Gastroesophageal sphincter (tissue), 4 donors: ENCODE measurements around the gene MTTP. TPM values are rescaled to one million over a fixed set of nuclear protein-coding genes. Genes with fewer than 3 reads are reported as not detected.
A peak's percentile ranks its signal among the peaks of the same experiment; 100 is the strongest.
"Not testable (repeated sequence)": the region's sequence is repeated elsewhere in the genome, so short reads cannot be mapped to it uniquely, and the experiment has no call there.

Experiments
- ATAC-seq: fragments of 150-250 bp; one replicate; pipeline ENCODE4 v1.9.1; 2016; ENCODE audit warnings: mild to moderate bottlenecking, moderate library complexity
- H3K27ac ChIP-seq, 4 donors: fragments of 200-600 bp; sonication (generic) in 3 of 4; 1 replicate in 3 of 4; 2 replicates in 1 of 4; pipeline ENCODE4 v1.5.1; 2016 to 2019
- H3K27me3 ChIP-seq: fragments of 200-600 bp; sonication (generic); one replicate; pipeline ENCODE4 v1.5.1; 2019
- H3K36me3 ChIP-seq, 2 donors: fragments of 200-600 bp; sonication (generic); one replicate each; pipeline ENCODE4 v1.5.1; 2019; ENCODE audit warnings: control low read depth in 1 of 2
- H3K4me1 ChIP-seq, 3 donors: fragments of 200-600 bp; sonication (generic); 1 replicate in 2 of 3; 2 replicates in 1 of 3; pipeline ENCODE4 v1.5.1; 2016 to 2019; ENCODE audit warnings: control low read depth in 2 of 3
- H3K4me3 ChIP-seq, 2 donors: fragments of 200-600 bp; sonication (generic); one replicate each; pipeline ENCODE4 v1.5.1; 2019; ENCODE audit warnings: mild to moderate bottlenecking in 1 of 2, moderate library complexity in 1 of 2
- H3K9me3 ChIP-seq, 3 donors: fragments of 200-600 bp; sonication (generic); one replicate each; pipeline ENCODE4 v1.5.1; 2017 to 2019; ENCODE audit warnings: control low read depth in 2 of 3
- EP300 ChIP-seq: sonication (generic); formaldehyde crosslinking; IDR thresholded peaks from one replicate; pipeline ENCODE4 v1.6.1; 2017; ENCODE audit warnings: antibody characterized with exemption, mild to moderate bottlenecking
- POLR2A ChIP-seq, 2 donors: fragments of 450-650 bp; IDR thresholded peaks; one replicate each; pipeline ENCODE4 v1.6.1; 2017; ENCODE audit warnings: antibody characterized with exemption in 2 of 2, mild to moderate bottlenecking in 2 of 2, moderate library complexity in 1 of 2
- POLR2AphosphoS5 ChIP-seq: sonication (generic); formaldehyde crosslinking; IDR thresholded peaks from one replicate; pipeline ENCODE4 v1.6.1; 2017; ENCODE audit warnings: antibody characterized with exemption
- WGBS, 2 donors: methylation state at CpG; one replicate each; pipeline ENCODE4 v1.1.5; 2018; ENCODE audit warnings: low coverage in 1 of 2; 5-methylcytosine and 5-hydroxymethylcytosine counted together
- total RNA-seq, 4 donors: library from RNA; depleted of rRNA; stranded (reverse); fragments of >200 nt; gene quantifications; one replicate each; pipeline ENCODE4 v1.1.0, GENCODE V29; 2016
- TF ChIP-seq, protein P1 (sequence below), 4 experiments: fragments of 200-600 bp in 2 of 4; fragments of 450-650 bp in 2 of 4; sonication (generic) in 1 of 4; IDR thresholded peaks; one replicate each; pipeline ENCODE4 v1.5.1; 2017 to 2019; ENCODE audit warnings: antibody characterized with exemption in 4 of 4, mild to moderate bottlenecking in 2 of 4, moderate library complexity in 2 of 4

Gene MTTP
- total RNA-seq = 1 to 10 TPM in 2 of 4 donors, under 1 TPM in 2; 0.16 to 3.5 (median 1.2) TPM

DNA sequence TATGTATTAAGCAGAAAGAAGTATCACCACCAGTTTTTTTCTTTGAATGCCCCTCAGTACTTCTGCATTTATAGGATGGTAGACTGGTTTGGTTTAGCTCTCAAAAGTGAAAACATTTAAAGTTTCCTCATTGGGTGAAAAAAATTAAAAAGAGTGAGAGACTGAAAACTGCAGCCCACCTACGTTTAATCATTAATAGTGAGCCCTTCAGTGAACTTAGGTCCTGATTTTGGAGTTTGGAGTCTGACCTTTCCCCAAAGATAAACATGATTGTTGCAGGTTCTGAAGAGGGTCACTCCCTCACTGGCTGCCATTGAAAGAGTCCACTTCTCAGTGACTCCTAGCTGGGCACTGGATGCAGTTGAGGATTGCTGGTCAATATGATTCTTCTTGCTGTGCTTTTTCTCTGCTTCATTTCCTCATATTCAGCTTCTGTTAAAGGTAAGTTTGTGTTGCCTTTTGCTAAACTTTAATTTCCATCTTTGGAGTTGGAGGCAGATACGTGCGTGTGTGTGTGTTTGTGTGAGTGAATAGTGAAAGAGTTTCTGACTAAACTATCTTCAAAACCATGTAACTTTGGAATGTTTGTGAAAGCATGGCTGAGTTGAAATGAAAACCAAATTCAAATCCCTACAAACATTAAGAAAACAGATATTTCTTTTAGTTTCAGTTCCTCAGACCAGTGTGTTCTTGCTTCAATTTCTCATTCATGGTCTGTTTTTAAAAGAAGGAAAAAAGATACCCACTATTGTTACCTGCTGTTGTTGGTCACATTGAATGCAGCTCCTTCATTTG lies at the start of gene MTTP:
Gene MTTP (plus strand): TSS at position 295 of the 795 bp plus-strand sequence. CDS start 86 bp downstream, at position 381.
- Histone ChIP-seq H3K27ac (peak within 1 kb of the TSS in 2 of 4 donors; percentile 58 to 68), H3K9me3 (no peaks in the 10 kb centered on the region), H3K4me3 (no peak within 1 kb of the TSS), H3K4me1 (peaks cover 0 to 21% (median 0%) of the 10 kb centered on the region in 3 donors), H3K36me3 (no peaks in the 10 kb centered on the region), H3K27me3 (no peaks in the 10 kb centered on the region)
- TF ChIP-seq EP300 (no peak), POLR2AphosphoS5 (no peak), POLR2A (IDR thresholded peaks at IDR 0.05) (no peak)
- TF ChIP-seq, protein P1, sequence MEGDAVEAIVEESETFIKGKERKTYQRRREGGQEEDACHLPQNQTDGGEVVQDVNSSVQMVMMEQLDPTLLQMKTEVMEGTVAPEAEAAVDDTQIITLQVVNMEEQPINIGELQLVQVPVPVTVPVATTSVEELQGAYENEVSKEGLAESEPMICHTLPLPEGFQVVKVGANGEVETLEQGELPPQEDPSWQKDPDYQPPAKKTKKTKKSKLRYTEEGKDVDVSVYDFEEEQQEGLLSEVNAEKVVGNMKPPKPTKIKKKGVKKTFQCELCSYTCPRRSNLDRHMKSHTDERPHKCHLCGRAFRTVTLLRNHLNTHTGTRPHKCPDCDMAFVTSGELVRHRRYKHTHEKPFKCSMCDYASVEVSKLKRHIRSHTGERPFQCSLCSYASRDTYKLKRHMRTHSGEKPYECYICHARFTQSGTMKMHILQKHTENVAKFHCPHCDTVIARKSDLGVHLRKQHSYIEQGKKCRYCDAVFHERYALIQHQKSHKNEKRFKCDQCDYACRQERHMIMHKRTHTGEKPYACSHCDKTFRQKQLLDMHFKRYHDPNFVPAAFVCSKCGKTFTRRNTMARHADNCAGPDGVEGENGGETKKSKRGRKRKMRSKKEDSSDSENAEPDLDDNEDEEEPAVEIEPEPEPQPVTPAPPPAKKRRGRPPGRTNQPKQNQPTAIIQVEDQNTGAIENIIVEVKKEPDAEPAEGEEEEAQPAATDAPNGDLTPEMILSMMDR (IDR thresholded peaks at IDR 0.05) = no peak
- no peak for ATAC-seq
- 47 to 67% methylated on average over 3 of the region's 3 CpGs for WGBS, 2 donors

DNA sequence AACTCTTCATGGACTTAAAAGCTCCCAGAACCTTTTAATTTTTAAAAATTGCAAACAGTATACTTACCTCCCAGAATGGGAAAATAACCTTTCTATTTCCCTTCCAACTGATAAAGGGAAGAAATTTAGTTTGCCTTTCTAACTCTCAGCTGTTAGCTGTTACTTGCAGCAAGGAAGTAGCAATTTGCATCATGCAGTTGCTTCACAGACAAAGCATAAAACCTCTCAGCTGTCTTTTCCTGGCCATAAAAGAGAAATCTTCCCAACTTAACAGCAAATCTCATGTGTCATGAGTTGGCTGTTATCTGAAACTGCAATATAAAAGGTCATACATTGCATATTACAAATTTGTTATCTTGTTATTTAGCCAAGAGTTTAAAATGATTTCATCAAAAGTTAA lies 45.4 kb upstream of the MTTP start:
- Histone ChIP-seq H3K36me3 (no peaks in the 10 kb centered on the region), H3K27me3 (no peaks in the 10 kb centered on the region), H3K27ac (peak overlapping the region in 1 of 4 donors; percentile 5), H3K9me3 (no peaks in the 10 kb centered on the region), H3K4me3 (no peak overlapping the region), H3K4me1 (peaks cover 0 to 12% (median 0%) of the 10 kb centered on the region in 3 donors)
- ATAC-seq = no peak
- TF ChIP-seq POLR2A (IDR thresholded peaks at IDR 0.05) = no peak
- TF ChIP-seq EP300 = no peak
- TF ChIP-seq, protein P1 (IDR thresholded peaks at IDR 0.05) = no peak
- TF ChIP-seq POLR2AphosphoS5 = no peak

DNA sequence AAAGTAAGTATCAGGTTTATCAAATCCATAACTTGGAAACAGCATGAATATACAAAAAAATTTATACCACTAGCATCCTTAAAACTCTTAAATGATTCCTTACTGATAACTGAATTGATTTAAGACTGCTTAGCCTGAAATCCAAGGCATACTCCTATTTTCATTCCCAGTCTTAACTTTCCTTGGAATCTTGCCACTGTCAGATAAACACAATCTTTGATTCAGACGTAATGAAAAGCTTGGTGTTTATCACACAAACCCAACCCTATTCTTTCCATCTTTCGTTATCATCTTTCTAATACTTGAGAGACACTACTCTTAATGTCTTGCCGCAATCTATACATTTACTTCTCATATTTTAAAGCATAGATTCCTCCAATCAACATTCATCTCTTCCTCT lies 44.7 kb upstream of the MTTP start:
- no peak for ATAC-seq
- no peak overlapping the region for H3K27ac ChIP-seq
- H3K36me3 ChIP-seq = no peaks in the 10 kb centered on the region
- TF ChIP-seq, protein P1 (IDR thresholded peaks at IDR 0.05) = no peak
- TF ChIP-seq EP300 (no peak), POLR2A (IDR thresholded peaks at IDR 0.05) (no peak), POLR2AphosphoS5 (no peak)
- H3K4me3 ChIP-seq = no peak overlapping the region
- 35 to 36% methylated on average over 3 of the region's 3 CpGs for WGBS, 2 donors
- no peaks in the 10 kb centered on the region for H3K9me3 ChIP-seq
- H3K27me3 ChIP-seq = no peaks in the 10 kb centered on the region
- peaks cover 0 to 12% (median 0%) of the 10 kb centered on the region in 3 donors for H3K4me1 ChIP-seq

DNA sequence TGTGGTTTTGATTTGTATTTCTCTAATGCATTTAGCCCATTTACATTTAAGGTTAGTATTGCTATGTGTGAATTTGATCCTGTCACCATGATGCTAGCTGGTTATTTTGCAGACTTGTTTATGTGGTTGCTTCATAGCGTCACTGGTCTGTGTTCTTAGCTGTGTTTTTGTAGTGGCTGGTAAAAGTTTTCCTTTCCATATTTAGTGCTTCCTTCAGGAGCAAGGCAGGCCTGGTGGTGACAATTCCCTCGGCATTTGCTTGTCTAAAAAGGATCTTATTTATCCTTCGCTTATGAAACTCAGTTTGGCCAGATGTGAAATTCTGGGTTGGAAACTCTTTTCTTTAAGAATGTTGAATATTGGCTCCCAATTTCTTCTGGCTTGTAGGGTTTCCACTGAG lies 39.9 kb upstream of the MTTP start:
- H3K27me3 ChIP-seq, H3K4me1 ChIP-seq, H3K9me3 ChIP-seq, ATAC-seq, H3K4me3 ChIP-seq, H3K27ac ChIP-seq, H3K36me3 ChIP-seq: not testable (repeated sequence)
- WGBS, 2 donors = 60 to 63% methylated on average over 3 of the region's 3 CpGs

DNA sequence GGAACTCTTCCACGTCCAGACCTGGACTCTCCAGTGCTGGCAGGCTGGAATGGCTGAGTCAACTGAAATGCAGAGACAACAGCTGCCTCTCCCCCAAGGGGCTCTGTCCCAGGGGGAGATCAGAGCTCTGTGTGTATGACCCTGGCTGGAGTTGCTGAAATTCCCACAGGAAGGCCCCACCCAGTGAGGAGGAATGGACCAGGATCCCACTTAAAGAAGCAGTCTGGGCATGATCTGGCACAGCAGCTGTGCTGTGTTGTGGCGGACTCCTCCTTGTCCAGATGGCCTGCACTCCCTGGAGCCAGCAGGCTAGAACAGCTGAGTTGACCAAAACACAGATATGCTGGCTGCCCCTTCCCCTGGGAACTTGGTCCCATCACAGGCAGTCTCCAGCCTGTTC lies 38.4 kb upstream of the MTTP start:
- TF ChIP-seq POLR2AphosphoS5 (no peak), POLR2A (IDR thresholded peaks at IDR 0.05) (no peak), EP300 (no peak)
- TF ChIP-seq, protein P1 (IDR thresholded peaks at IDR 0.05) = no peak
- H3K36me3 ChIP-seq = no peaks in the 10 kb centered on the region
- no peak for ATAC-seq
- no peak overlapping the region for H3K4me3 ChIP-seq
- H3K9me3 ChIP-seq = no peaks in the 10 kb centered on the region
- no peaks in the 10 kb centered on the region for H3K4me1 ChIP-seq
- no peak overlapping the region for H3K27ac ChIP-seq
- no peaks in the 10 kb centered on the region for H3K27me3 ChIP-seq
- no CpG with 5 or more reads among the region's 2 CpGs for WGBS, 2 donors
